PC-3 (cell line): ENCODE data around the gene PDLIM1. TPM values are rescaled to one million over a fixed set of nuclear protein-coding genes. Genes with fewer than 3 reads are reported as not detected.

ENCODE experiments used
- ATAC-seq: fragments of 200-7000 bp; cut with Tn5 transposase; 2 replicates; pipeline ENCODE4 v1.9.1; 2020; ENCODE audit warnings: mild to moderate bottlenecking, moderate library complexity
- BruUV-seq: library from RNA; stranded (reverse); fragments of 400-500 nt; replicated peaks from 2 replicates; lab custom pipeline; 2021; lab: Mats Ljungman, UMichigan
- CTCF ChIA-PET: fragments of 300-600 bp; sonication (Branson Sonifier 250); formaldehyde crosslinking; loops from one replicate; lab custom pipeline; 2022; ENCODE audit warnings: antibody characterized with exemption; lab: Charles Lee
- POLR2A ChIA-PET: fragments of 300-600 bp; sonication (Branson Sonifier 250); formaldehyde crosslinking; loops from one replicate; lab custom pipeline; 2022; ENCODE audit warnings: antibody characterized with exemption; ENCODE audit not compliant: unreplicated experiment; lab: Charles Lee
- DNase-seq: peaks from one replicate; pipeline ENCODE4 v3.0.0-alpha.2; 2015
- H2AFZ ChIP-seq: fragments of 300-600 bp; sonication (generic); 2 replicates; pipeline ENCODE4 v1.6.0; 2016; ENCODE audit warnings: antibody characterized with exemption, low read length
- H3F3A ChIP-seq: fragments of 300-600 bp; sonication (generic); one replicate; pipeline ENCODE4 v1.6.0; 2017; ENCODE audit warnings: antibody characterized with exemption, low read length, control low read depth, mild to moderate bottlenecking; ENCODE audit not compliant: unreplicated experiment
- H3K27ac ChIP-seq: fragments of 300-600 bp; sonication (generic); 2 replicates; pipeline ENCODE4 v1.5.1; 2016; ENCODE audit warnings: mild to moderate bottlenecking, low read length
- H3K27me3 ChIP-seq: fragments of 300-600 bp; sonication (generic); 2 replicates; pipeline ENCODE4 v1.6.1; 2016; ENCODE audit warnings: low read length, mixed read lengths
- H3K36me3 ChIP-seq: fragments of 300-600 bp; sonication (generic); 2 replicates; pipeline ENCODE4 v1.6.1; 2016; ENCODE audit warnings: low read depth, mixed run types, low read length, mixed read lengths
- H3K4me1 ChIP-seq: fragments of 300-600 bp; sonication (generic); 2 replicates; pipeline ENCODE4 v1.5.1; 2016; ENCODE audit warnings: low read length; ENCODE audit not compliant: insufficient read depth
- H3K4me2 ChIP-seq: fragments of 300-600 bp; sonication (generic); 2 replicates; pipeline ENCODE4 v1.6.0; 2016; ENCODE audit warnings: low read length
- H3K4me3 ChIP-seq: fragments of 300-600 bp; sonication (generic); 2 replicates; pipeline ENCODE4 v1.5.1; 2016; ENCODE audit warnings: mild to moderate bottlenecking, low read length, mixed read lengths
- H3K79me2 ChIP-seq: fragments of 300-600 bp; sonication (generic); 2 replicates; pipeline ENCODE4 v1.6.1; 2017; ENCODE audit warnings: low read length, mixed read lengths
- H3K9ac ChIP-seq: fragments of 300-600 bp; sonication (generic); 2 replicates; pipeline ENCODE4 v1.6.0; 2016; ENCODE audit warnings: mild to moderate bottlenecking, low read length
- H3K9me2 ChIP-seq: fragments of 300-600 bp; sonication (generic); replicated peaks from 2 replicates; pipeline ENCODE4 v1.6.1; 2016; ENCODE audit warnings: mixed run types, low read length, mixed read lengths
- H3K9me3 ChIP-seq: fragments of 300-600 bp; sonication (generic); 2 replicates; pipeline ENCODE4 v1.6.1; 2016; ENCODE audit warnings: low read length, mixed read lengths
- H4K20me1 ChIP-seq: fragments of 300-600 bp; sonication (generic); 2 replicates; pipeline ENCODE4 v1.6.1; 2016; ENCODE audit warnings: low read length, mixed read lengths
- CTCF ChIP-seq: fragments of 300-600 bp; sonication (generic); conservative IDR thresholded peaks from 2 replicates; pipeline ENCODE4 v1.5.1; 2017; ENCODE audit warnings: antibody characterized with exemption, low read depth, mild to moderate bottlenecking, low read length
- EZH2 ChIP-seq: fragments of 300-600 bp; sonication (generic); IDR thresholded peaks from one replicate; pipeline ENCODE4 v1.6.1; 2017; ENCODE audit warnings: antibody characterized with exemption, mild to moderate bottlenecking, low read length; ENCODE audit not compliant: unreplicated experiment
- EZH2phosphoT487 ChIP-seq: fragments of 300-600 bp; sonication (generic); IDR thresholded peaks from 2 replicates; pipeline ENCODE4 v1.6.1; 2018; ENCODE audit warnings: mild to moderate bottlenecking, antibody characterized with exemption, low read length, borderline replicate concordance
- intact Hi-C: fragments of 100-400 bp; cut with micrococcal nuclease; formaldehyde crosslinking; loops from 2 replicates; pipeline ENCODE4 v1.9.0; 2023
- total RNA-seq: library from RNA; depleted of rRNA; stranded (reverse); fragments of >200 nt; gene quantifications from 2 replicates; pipeline ENCODE4 v1.2.3, GENCODE V29; 2014

Gene PDLIM1
- total RNA-seq, 1 experiment from 2014 or later = 28.2 TPM

DNA sequence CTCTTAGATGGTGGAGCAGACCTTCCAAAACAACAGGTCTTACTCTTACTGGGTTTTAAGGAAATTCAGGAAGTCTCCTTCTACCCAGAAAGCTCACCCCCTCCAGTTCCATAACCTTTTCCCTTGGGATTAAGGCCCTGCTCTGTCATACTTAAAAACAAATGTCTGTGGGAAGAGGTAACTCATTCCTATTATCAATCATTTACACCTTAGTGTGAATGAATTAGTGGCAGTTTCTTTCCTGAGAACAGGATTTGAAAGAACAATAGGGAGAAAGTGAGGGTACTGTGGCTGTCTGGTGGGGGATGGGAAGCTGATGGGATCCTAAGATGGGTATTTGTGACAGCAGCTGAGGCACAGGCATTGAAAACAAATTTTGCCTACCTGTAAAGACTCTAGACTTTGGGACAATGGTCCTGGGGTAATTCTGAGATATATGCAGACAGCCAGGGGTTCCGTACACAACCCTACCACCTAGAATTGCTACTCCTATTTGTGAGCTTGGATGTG, 22.2 kb upstream of the PDLIM1 start:
- no peak overlapping the region for H3K4me2 ChIP-seq
- TF ChIP-seq EZH2 (no peak), EZH2phosphoT487 (no peak), CTCF (no peak)
- POLR2A ChIA-PET = no interaction called here
- H3K9ac ChIP-seq = no peak overlapping the region
- no peak overlapping the region for H3K4me3 ChIP-seq
- BruUV-seq = no TSS peak
- no peaks in the 10 kb centered on the region for H3K27me3 ChIP-seq
- DNase-seq = no peak
- CTCF ChIA-PET = no interaction called here
- H3K27ac ChIP-seq = no peak overlapping the region
- H3K4me1 ChIP-seq = peaks cover 17% of the 10 kb centered on the region
- ATAC-seq = no peak
- H3K9me2 ChIP-seq = no peaks in the 10 kb centered on the region
- H2AFZ ChIP-seq = no peak overlapping the region
- H3F3A ChIP-seq = no peaks in the 10 kb centered on the region
- H3K79me2 ChIP-seq = no peaks in the 10 kb centered on the region
- H3K9me3 ChIP-seq = no peaks in the 10 kb centered on the region
- H4K20me1 ChIP-seq = no peaks in the 10 kb centered on the region
- no peaks in the 10 kb centered on the region for H3K36me3 ChIP-seq
- intact Hi-C loops = no loop called here

GRCh38 chr10:95312257-95312656, 21.5 kb upstream of the PDLIM1 start:
- Histone ChIP-seq H3F3A (no peaks in the 10 kb centered on the region), H3K36me3 (no peaks in the 10 kb centered on the region), H4K20me1 (no peaks in the 10 kb centered on the region), H3K4me3 (no peak overlapping the region), H3K9me2 (no peaks in the 10 kb centered on the region), H3K27me3 (no peaks in the 10 kb centered on the region), H3K9me3 (no peaks in the 10 kb centered on the region), H2AFZ (no peak overlapping the region), H3K79me2 (no peaks in the 10 kb centered on the region), H3K27ac (no peak overlapping the region), H3K4me1 (peaks cover 24% of the 10 kb centered on the region), H3K4me2 (no peak overlapping the region), H3K9ac (no peak overlapping the region)
- TF ChIP-seq CTCF (no peak), EZH2phosphoT487 (no peak), EZH2 (no peak)
- ChIA-PET CTCF (no interaction called here), POLR2A (no interaction called here)
- DNase-seq (no peak), ATAC-seq (no peak)
- BruUV-seq = no TSS peak
- intact Hi-C loops = no loop called here

GRCh38 chr10:95309958-95310357, 19.2 kb upstream of the PDLIM1 start:
- H3K9ac ChIP-seq = no peak overlapping the region
- H3K79me2 ChIP-seq = no peaks in the 10 kb centered on the region
- no peaks in the 10 kb centered on the region for H3K9me3 ChIP-seq
- H3F3A ChIP-seq = no peaks in the 10 kb centered on the region
- H3K27ac ChIP-seq = no peak overlapping the region
- H4K20me1 ChIP-seq = no peaks in the 10 kb centered on the region
- H3K9me2 ChIP-seq = no peaks in the 10 kb centered on the region
- TF ChIP-seq EZH2phosphoT487 (no peak), CTCF (no peak), EZH2 (no peak)
- H3K4me1 ChIP-seq = peaks cover 26% of the 10 kb centered on the region
- H3K27me3 ChIP-seq = no peaks in the 10 kb centered on the region
- DNase-seq (no peak), ATAC-seq (no peak)
- ChIA-PET POLR2A (no interaction called here), CTCF (no interaction called here)
- H3K4me2 ChIP-seq = no peak overlapping the region
- H3K4me3 ChIP-seq = no peak overlapping the region
- no TSS peak for BruUV-seq
- intact Hi-C loops = loop anchor here (2.0 kb wide), 2 partner anchors 21 to 25 kb away; no protein-coding TSS in a partner anchor
- H3K36me3 ChIP-seq = no peaks in the 10 kb centered on the region
- no peak overlapping the region for H2AFZ ChIP-seq
